SK-N-SH (cell line): ENCODE data around the gene MS4A15. TPM values are rescaled to one million over a fixed set of nuclear protein-coding genes. Genes with fewer than 3 reads are reported as not detected.

Experiments used
- CTCF ChIA-PET: fragments of 300-600, 350-600 bp; formaldehyde crosslinking; extraction: SDS; loops from one replicate; lab custom pipeline; 2021; lab: Yijun Ruan, JAX
- POLR2A ChIA-PET: fragments of 350-600 bp; sonication (Branson Sonifier 250); formaldehyde crosslinking; extraction: SDS; loops from one replicate; lab custom pipeline; 2020; ENCODE audit warnings: antibody characterized with exemption, inconsistent platforms; lab: Yijun Ruan, JAX
- DNase-seq: peaks from one replicate; pipeline ENCODE4 v3.0.0; 2012
- H2AFZ ChIP-seq: fragments of 200-600 bp; sonication (generic); 2 replicates; pipeline ENCODE4 v1.8.1; 2016; ENCODE audit warnings: antibody characterized with exemption, mild to moderate bottlenecking, low read depth
- H3F3A ChIP-seq: fragments of 200-600 bp; sonication (generic); replicated peaks from 2 replicates; pipeline ENCODE3; 2016; ENCODE audit warnings: antibody characterized with exemption, mild to moderate bottlenecking; ENCODE audit not compliant: insufficient read depth
- H3K27ac ChIP-seq, 2 experiments: fragments of 200-500 bp in 1 of 2; fragments of 200-600 bp in 1 of 2; sonication (Bioruptor generic) in 1 of 2; sonication (generic), shearing (Covaris generic) in 1 of 2; 2 replicates each; pipeline versions ENCODE4 v1.5.1 to v1.6.1; 2014 to 2016; ENCODE audit warnings: low read depth in 2 of 2, inconsistent platforms in 1 of 2, low read length in 1 of 2, mild to moderate bottlenecking in 1 of 2, mixed read lengths in 1 of 2
- H3K27me3 ChIP-seq: fragments of 200-600 bp; sonication (generic), shearing (Covaris generic); 2 replicates; pipeline ENCODE4 v1.6.1; 2016; ENCODE audit warnings: mixed run types; ENCODE audit not compliant: insufficient read depth
- H3K36me3 ChIP-seq, 2 experiments: fragments of 200-500 bp in 1 of 2; fragments of 200-600 bp in 1 of 2; sonication (Bioruptor generic) in 1 of 2; sonication (generic) in 1 of 2; replicated peaks in 1 of 2; 2 replicates each; pipeline versions ENCODE3 to v1.5.1; 2014 to 2016; ENCODE audit warnings: low read length in 1 of 2, mild to moderate bottlenecking in 1 of 2; ENCODE audit not compliant: insufficient read depth in 2 of 2, control insufficient read depth in 1 of 2
- H3K4me1 ChIP-seq, 2 experiments: fragments of 200-500 bp in 1 of 2; fragments of 200-600 bp in 1 of 2; sonication (Bioruptor generic) in 1 of 2; sonication (generic), shearing (Covaris generic) in 1 of 2; 2 replicates each; pipeline versions ENCODE4 v1.5.1 to v1.6.1; 2014 to 2016; ENCODE audit warnings: low read depth in 1 of 2, low read length in 1 of 2, mixed run types in 1 of 2; ENCODE audit not compliant: insufficient read depth in 2 of 2, control insufficient read depth in 1 of 2
- H3K4me2 ChIP-seq: fragments of 200-600 bp; sonication (generic), shearing (Covaris generic); 2 replicates; pipeline ENCODE4 v1.6.1; 2017; ENCODE audit warnings: mixed run types
- H3K4me3 ChIP-seq, 2 experiments: fragments of 200-500 bp in 1 of 2; fragments of 200-600 bp in 1 of 2; sonication (Bioruptor generic) in 1 of 2; sonication (generic), shearing (Covaris generic) in 1 of 2; 2 replicates each; pipeline versions ENCODE4 v1.5.1 to v1.8.1; 2014 to 2016; ENCODE audit warnings: low read depth in 2 of 2, inconsistent platforms in 1 of 2, low read length in 1 of 2, mild to moderate bottlenecking in 1 of 2, mixed read lengths in 1 of 2, moderate library complexity in 1 of 2
- H3K79me2 ChIP-seq: fragments of 200-600 bp; sonication (generic); 2 replicates; pipeline ENCODE4 v1.8.1; 2017; ENCODE audit warnings: mild to moderate bottlenecking; ENCODE audit not compliant: insufficient read depth
- H3K9ac ChIP-seq: fragments of 200-600 bp; sonication (generic); 2 replicates; pipeline ENCODE4 v1.6.1; 2017; ENCODE audit warnings: mixed run types
- H3K9me2 ChIP-seq: fragments of 200-600 bp; sonication (generic); 2 replicates; pipeline ENCODE4 v1.6.1; 2017; ENCODE audit warnings: mixed run types
- H3K9me3 ChIP-seq: fragments of 200-600 bp; sonication (generic); 2 replicates; pipeline ENCODE4 v1.6.1; 2017; ENCODE audit warnings: mixed run types, mild to moderate bottlenecking, moderate library complexity
- H4K20me1 ChIP-seq: fragments of 200-600 bp; sonication (generic); 2 replicates; pipeline ENCODE4 v1.6.1; 2017; ENCODE audit warnings: mild to moderate bottlenecking, mixed run types; ENCODE audit not compliant: insufficient read depth
- CHD2 ChIP-seq: fragments of 150-350 bp; IDR thresholded peaks from 2 replicates; pipeline ENCODE4 v1.6.1; 2018; ENCODE audit warnings: low read length; ENCODE audit not compliant: partially characterized antibody
- EP300 ChIP-seq, 2 experiments: IDR thresholded peaks; 2 replicates each; pipeline versions ENCODE4 v1.4.0 to v1.6.1; 2012; ENCODE audit warnings: borderline replicate concordance in 1 of 2, low read depth in 1 of 2, low read length in 1 of 2
- EZH2phosphoT487 ChIP-seq: fragments of 200-600 bp; sonication (generic); IDR thresholded peaks from 2 replicates; pipeline ENCODE4 v1.6.1; 2017; ENCODE audit warnings: low read depth, mixed run types, mild to moderate bottlenecking, antibody characterized with exemption, moderate library complexity, borderline replicate concordance
- FOXM1 ChIP-seq: IDR thresholded peaks from 2 replicates; pipeline ENCODE4 v1.4.0; 2012; ENCODE audit warnings: low read depth, mild to moderate bottlenecking
- GABPA ChIP-seq: IDR thresholded peaks from 2 replicates; pipeline ENCODE4 v1.4.0; 2012; ENCODE audit warnings: low read depth, mild to moderate bottlenecking
- GATA2 ChIP-seq: sonication (generic); formaldehyde crosslinking; IDR thresholded peaks from 2 replicates; pipeline ENCODE4 v1.5.0; 2020; ENCODE audit warnings: mild to moderate bottlenecking, missing genetic modification reagents
- MEF2A ChIP-seq: IDR thresholded peaks from 2 replicates; pipeline ENCODE4 v1.4.0; 2012; ENCODE audit warnings: low read depth, borderline replicate concordance
- NRF1 ChIP-seq: IDR thresholded peaks from 2 replicates; pipeline ENCODE4 v1.6.1; 2012; ENCODE audit warnings: low read depth, mild to moderate bottlenecking, low read length
- POLR2AphosphoS5 ChIP-seq: IDR thresholded peaks from 2 replicates; pipeline ENCODE4 v1.6.1; 2012; ENCODE audit warnings: low read depth, low read length
- RFX5 ChIP-seq: IDR thresholded peaks from 2 replicates; pipeline ENCODE4 v1.6.1; 2012; ENCODE audit warnings: mild to moderate bottlenecking, improper control_type of control experiment, low read length
- RXRA ChIP-seq: IDR thresholded peaks from 2 replicates; pipeline ENCODE4 v1.4.0; 2012; ENCODE audit warnings: low read depth, mild to moderate bottlenecking, borderline replicate concordance
- SMC3 ChIP-seq: IDR thresholded peaks from 2 replicates; pipeline ENCODE4 v1.6.1; 2012; ENCODE audit warnings: low read depth, low read length, improper control_type of control experiment
- TEAD4 ChIP-seq: IDR thresholded peaks from 2 replicates; pipeline ENCODE4 v1.4.0; 2012; ENCODE audit warnings: mild to moderate bottlenecking, borderline replicate concordance; ENCODE audit not compliant: insufficient read depth
- YY1 ChIP-seq: IDR thresholded peaks from 2 replicates; pipeline ENCODE4 v1.4.0; 2012; ENCODE audit warnings: low read depth, mild to moderate bottlenecking
- WGBS: methylation state at CpG from one replicate; pipeline ENCODE4 v1.1.6; 2017; ENCODE audit warnings: low lambda C conversion rate; 5-methylcytosine and 5-hydroxymethylcytosine counted together
- polyA plus RNA-seq, 3 experiments: library from polyadenylated mRNA; depleted of rRNA; stranded (reverse); fragments of >200 nt; gene quantifications; 2 replicates each; pipeline ENCODE4 v1.2.3, GENCODE V29; 2012
- TF ChIP-seq, protein P1 (sequence below): IDR thresholded peaks from 2 replicates; pipeline ENCODE4 v1.4.0; 2012; ENCODE audit warnings: low read depth, borderline replicate concordance
- TF ChIP-seq, protein P2 (sequence below): fragments of 150-350 bp; IDR thresholded peaks from 2 replicates; pipeline ENCODE4 v1.6.1; 2017; ENCODE audit warnings: antibody characterized with exemption, low read length, low read depth, borderline replicate concordance
- TF ChIP-seq, protein P3 (sequence below): IDR thresholded peaks from 2 replicates; pipeline ENCODE4 v1.4.0; 2012; ENCODE audit warnings: low read depth
- TF ChIP-seq, protein P4 (sequence below): fragments of 150-350 bp; IDR thresholded peaks from 2 replicates; pipeline ENCODE4 v1.6.1; 2016; ENCODE audit warnings: mild to moderate bottlenecking, low read depth, low read length

MS4A15 gene
- polyA plus RNA-seq, 1 of the 3 experiments (the other 2 are of a cell fraction), result not detected

DNA sequence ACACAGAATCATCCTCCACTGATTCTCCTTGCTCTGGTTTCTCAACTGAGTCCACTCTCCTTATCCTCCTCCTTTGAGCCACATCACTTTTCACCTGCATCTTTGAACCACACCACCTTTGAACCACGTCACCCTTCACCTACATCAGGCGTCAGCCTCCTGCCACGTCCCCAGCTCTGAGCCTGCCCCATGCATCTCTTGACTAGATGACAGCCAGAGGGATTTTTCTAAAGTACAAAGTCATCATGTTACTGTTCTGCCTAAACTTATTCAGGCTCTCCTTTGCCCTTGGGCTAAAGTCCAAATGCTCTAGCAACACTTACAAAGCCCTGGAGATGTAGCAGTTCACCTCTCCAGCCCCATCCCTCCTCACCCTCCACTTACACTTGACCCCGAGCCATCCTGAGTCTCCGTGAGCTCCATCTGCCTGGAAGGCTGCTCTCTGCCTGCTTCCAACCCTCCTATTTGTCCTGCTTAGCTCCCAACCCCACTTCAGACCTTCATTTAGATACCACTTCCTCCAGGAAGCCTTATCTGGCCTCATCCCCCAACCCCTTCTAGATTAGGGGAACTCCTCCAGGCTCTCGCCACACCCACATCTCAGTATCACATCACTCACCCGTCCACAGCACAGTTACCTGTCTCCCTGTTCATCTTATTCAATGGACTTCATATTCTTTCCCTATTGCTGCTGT lies 24.8 kb downstream of the MS4A15 start:
- no peak overlapping the region for H3K27ac ChIP-seq
- no peaks in the 10 kb centered on the region for H3K9me3 ChIP-seq
- no peaks in the 10 kb centered on the region for H4K20me1 ChIP-seq
- WGBS, result 22% methylated on average over 7 of the region's 7 CpGs
- CTCF ChIA-PET, result interaction anchor here (1.9 kb wide), 1 partner anchor 18 kb away, joined by 8 read pairs; no protein-coding TSS in a partner anchor
- TF ChIP-seq FOXM1, result no peak
- no peak for TF ChIP-seq EP300 (IDR thresholded peaks at IDR 0.05; ENCODE audit: borderline replicate concordance in 1 of 2, low read depth in 1 of 2, low read length in 1 of 2)
- TF ChIP-seq NRF1, result no peak
- no peak for TF ChIP-seq RFX5
- no peak for TF ChIP-seq RXRA
- H3K36me3 ChIP-seq, result no peaks in the 10 kb centered on the region
- H3K4me1 ChIP-seq, result peaks cover 0 to 6% of the 10 kb centered on the region in 2 experiments; a peak in 2 of 4 replicates
- no peak overlapping the region for H2AFZ ChIP-seq
- DNase-seq, result no peak
- no peaks in the 10 kb centered on the region for H3K27me3 ChIP-seq
- POLR2A ChIA-PET, result no interaction called here
- H3K4me3 ChIP-seq, result no peak overlapping the region
- no peaks in the 10 kb centered on the region for H3K9me2 ChIP-seq
- H3F3A ChIP-seq, result no peaks in the 10 kb centered on the region
- no peak overlapping the region for H3K9ac ChIP-seq
- no peaks in the 10 kb centered on the region for H3K79me2 ChIP-seq
- H3K4me2 ChIP-seq, result no peak overlapping the region

DNA sequence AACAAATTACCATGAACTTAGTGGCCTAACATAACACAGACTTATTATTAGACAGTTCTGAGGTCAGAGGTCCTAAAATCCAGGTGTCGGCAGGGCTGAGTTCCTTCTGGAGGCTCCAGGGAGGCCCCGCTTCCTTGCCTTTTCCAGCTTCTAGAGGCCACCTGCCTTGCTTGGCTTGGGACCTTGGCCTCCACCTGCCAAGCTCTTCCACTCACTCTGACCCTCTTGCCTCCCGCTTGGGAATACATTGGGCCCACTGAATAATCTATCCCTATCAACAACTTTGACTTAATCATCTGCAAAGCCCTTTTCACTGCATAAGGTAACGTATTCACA lies 25.3 kb downstream of the MS4A15 start:
- Histone ChIP-seq H3K9me3 (no peaks in the 10 kb centered on the region), H3K4me2 (no peak overlapping the region), H3K4me1 (peaks cover 0 to 6% of the 10 kb centered on the region in 2 experiments; a peak in 1 of 4 replicates), H3K9ac (no peak overlapping the region), H3K9me2 (no peaks in the 10 kb centered on the region), H2AFZ (no peak overlapping the region), H3K27ac (no peak overlapping the region), H3K36me3 (no peaks in the 10 kb centered on the region), H3K79me2 (no peaks in the 10 kb centered on the region), H4K20me1 (no peaks in the 10 kb centered on the region), H3K27me3 (no peaks in the 10 kb centered on the region), H3F3A (no peaks in the 10 kb centered on the region), H3K4me3 (no peak overlapping the region)
- WGBS, result 69% methylated on average over 4 of the region's 4 CpGs
- ChIA-PET CTCF (interaction anchor here (0.9 to 1.9 kb wide), 2 partner anchors 18 to 105 kb away, joined by 3 to 8 read pairs; no protein-coding TSS in a partner anchor), POLR2A (no interaction called here)
- TF ChIP-seq, protein P1, sequence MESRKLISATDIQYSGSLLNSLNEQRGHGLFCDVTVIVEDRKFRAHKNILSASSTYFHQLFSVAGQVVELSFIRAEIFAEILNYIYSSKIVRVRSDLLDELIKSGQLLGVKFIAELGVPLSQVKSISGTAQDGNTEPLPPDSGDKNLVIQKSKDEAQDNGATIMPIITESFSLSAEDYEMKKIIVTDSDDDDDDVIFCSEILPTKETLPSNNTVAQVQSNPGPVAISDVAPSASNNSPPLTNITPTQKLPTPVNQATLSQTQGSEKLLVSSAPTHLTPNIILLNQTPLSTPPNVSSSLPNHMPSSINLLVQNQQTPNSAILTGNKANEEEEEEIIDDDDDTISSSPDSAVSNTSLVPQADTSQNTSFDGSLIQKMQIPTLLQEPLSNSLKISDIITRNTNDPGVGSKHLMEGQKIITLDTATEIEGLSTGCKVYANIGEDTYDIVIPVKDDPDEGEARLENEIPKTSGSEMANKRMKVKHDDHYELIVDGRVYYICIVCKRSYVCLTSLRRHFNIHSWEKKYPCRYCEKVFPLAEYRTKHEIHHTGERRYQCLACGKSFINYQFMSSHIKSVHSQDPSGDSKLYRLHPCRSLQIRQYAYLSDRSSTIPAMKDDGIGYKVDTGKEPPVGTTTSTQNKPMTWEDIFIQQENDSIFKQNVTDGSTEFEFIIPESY, result no peak
- TF ChIP-seq RFX5, result no peak
- TF ChIP-seq, protein P2, sequence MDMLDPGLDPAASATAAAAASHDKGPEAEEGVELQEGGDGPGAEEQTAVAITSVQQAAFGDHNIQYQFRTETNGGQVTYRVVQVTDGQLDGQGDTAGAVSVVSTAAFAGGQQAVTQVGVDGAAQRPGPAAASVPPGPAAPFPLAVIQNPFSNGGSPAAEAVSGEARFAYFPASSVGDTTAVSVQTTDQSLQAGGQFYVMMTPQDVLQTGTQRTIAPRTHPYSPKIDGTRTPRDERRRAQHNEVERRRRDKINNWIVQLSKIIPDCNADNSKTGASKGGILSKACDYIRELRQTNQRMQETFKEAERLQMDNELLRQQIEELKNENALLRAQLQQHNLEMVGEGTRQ, result no peak
- no peak for TF ChIP-seq GABPA
- no peak for TF ChIP-seq EZH2phosphoT487
- TF ChIP-seq POLR2AphosphoS5, result no peak
- TF ChIP-seq, protein P3, sequence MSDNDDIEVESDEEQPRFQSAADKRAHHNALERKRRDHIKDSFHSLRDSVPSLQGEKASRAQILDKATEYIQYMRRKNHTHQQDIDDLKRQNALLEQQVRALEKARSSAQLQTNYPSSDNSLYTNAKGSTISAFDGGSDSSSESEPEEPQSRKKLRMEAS, result no peak
- TF ChIP-seq RXRA, result no peak
- TF ChIP-seq TEAD4, result no peak
- TF ChIP-seq GATA2, result no peak
- TF ChIP-seq MEF2A, result no peak
- TF ChIP-seq, protein P4, sequence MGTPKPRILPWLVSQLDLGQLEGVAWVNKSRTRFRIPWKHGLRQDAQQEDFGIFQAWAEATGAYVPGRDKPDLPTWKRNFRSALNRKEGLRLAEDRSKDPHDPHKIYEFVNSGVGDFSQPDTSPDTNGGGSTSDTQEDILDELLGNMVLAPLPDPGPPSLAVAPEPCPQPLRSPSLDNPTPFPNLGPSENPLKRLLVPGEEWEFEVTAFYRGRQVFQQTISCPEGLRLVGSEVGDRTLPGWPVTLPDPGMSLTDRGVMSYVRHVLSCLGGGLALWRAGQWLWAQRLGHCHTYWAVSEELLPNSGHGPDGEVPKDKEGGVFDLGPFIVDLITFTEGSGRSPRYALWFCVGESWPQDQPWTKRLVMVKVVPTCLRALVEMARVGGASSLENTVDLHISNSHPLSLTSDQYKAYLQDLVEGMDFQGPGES, result no peak
- TF ChIP-seq YY1, result no peak
- no peak for TF ChIP-seq SMC3
- no peak for TF ChIP-seq CHD2
- no peak for DNase-seq
